ENCODE measurements around the gene PDCD7. TPM values are rescaled to one million over a fixed set of nuclear protein-coding genes. Genes with fewer than 3 reads are reported as not detected.

Gene PDCD7
- total RNA-seq, 2 donors from 2014 or later, result 8.9 to 13.3 TPM

DNA sequence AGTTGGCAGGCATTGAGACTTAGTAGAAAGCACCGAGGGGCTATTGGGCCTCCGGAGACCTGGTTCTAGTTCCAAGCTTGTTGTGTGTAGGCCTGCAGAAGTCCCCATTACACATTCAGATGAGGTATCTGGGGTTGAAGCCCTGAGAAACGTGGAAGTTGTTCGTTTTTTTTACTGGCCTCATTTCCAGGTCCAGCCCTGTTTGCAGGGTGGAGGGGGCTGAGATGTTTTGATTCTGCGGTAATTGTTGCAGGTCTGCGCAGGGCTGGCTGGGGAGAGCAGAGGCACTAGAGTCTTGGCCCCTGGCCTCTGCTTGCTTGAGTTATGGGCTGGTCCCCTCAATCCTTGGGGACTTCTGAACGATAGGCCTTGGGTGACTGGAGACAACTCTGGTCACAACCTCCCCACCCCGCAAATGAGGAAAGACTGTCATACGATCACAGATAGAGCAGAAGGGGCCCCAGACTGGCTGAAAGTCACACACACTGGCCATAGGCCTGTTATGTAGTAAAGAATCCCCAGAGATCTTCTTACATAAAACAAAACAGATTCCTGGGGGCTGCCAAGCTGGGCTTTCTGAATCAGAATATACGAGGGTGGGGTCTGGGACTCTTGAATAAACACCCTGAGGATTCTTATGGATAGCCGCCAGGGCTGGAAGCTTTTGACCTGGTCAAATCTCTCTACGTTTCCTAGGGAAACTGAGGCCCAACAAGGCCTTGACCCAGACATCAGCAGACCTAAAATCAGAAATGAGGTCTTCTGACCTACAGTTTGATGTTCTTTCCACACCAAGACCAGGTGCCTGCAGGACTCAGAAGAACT, 41.5 kb downstream of the PDCD7 start:
- H3K9me3 ChIP-seq, result no peaks in the 10 kb centered on the region
- no peak for TF ChIP-seq CTCF (IDR thresholded peaks at IDR 0.05)
- no peaks in the 10 kb centered on the region for H3K27me3 ChIP-seq
- no peak for DNase-seq (ENCODE audit: low spot score)
- peak overlapping the region in 1 of 2 donors; percentile 19 for H3K27ac ChIP-seq
- no peak overlapping the region for H3K4me3 ChIP-seq
- H3K36me3 ChIP-seq, result no peaks in the 10 kb centered on the region
- H3K4me1 ChIP-seq, result peaks cover 0 to 54% of the 10 kb centered on the region in 2 donors

GRCh38 chr15:65089206-65089824, 44.3 kb downstream of the PDCD7 start:
- H3K27ac ChIP-seq, result peak overlapping the region; percentile 80 to 98
- peaks cover 0 to 71% of the 10 kb centered on the region in 2 donors for H3K4me1 ChIP-seq
- no peaks in the 10 kb centered on the region for H3K27me3 ChIP-seq
- no peak overlapping the region for H3K4me3 ChIP-seq
- H3K9me3 ChIP-seq, result no peaks in the 10 kb centered on the region
- H3K36me3 ChIP-seq, result no peaks in the 10 kb centered on the region
- no peak for TF ChIP-seq CTCF (IDR thresholded peaks at IDR 0.05)
- no peak for DNase-seq (ENCODE audit: low spot score)

DNA sequence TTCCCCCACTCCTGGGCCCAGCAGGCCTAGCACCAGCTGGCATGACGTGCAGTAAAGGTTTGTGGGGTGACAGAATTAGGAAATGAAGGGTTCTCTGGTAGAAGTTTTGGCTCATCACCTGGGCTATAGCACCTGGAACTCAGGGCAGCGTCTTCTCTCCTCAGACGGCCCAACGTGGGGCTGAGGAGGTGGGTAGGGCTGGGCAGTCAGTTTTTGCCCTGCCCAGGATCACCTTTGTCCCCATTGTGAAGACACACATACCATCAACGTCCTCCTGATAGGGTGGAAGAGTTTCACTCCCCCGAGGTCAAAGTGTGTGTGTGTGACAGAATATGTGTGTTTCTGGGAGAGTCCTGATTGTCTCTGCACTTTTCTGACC, 45.0 kb downstream of the PDCD7 start:
- H3K9me3 ChIP-seq, result no peaks in the 10 kb centered on the region
- H3K36me3 ChIP-seq, result no peaks in the 10 kb centered on the region
- H3K27ac ChIP-seq, result peak overlapping the region; percentile 80 to 98
- no peak overlapping the region for H3K4me3 ChIP-seq
- no peaks in the 10 kb centered on the region for H3K27me3 ChIP-seq
- DNase-seq (ENCODE audit: low spot score), result no peak
- H3K4me1 ChIP-seq, result peaks cover 0 to 72% of the 10 kb centered on the region in 2 donors
- no peak for TF ChIP-seq CTCF (IDR thresholded peaks at IDR 0.05)

DNA sequence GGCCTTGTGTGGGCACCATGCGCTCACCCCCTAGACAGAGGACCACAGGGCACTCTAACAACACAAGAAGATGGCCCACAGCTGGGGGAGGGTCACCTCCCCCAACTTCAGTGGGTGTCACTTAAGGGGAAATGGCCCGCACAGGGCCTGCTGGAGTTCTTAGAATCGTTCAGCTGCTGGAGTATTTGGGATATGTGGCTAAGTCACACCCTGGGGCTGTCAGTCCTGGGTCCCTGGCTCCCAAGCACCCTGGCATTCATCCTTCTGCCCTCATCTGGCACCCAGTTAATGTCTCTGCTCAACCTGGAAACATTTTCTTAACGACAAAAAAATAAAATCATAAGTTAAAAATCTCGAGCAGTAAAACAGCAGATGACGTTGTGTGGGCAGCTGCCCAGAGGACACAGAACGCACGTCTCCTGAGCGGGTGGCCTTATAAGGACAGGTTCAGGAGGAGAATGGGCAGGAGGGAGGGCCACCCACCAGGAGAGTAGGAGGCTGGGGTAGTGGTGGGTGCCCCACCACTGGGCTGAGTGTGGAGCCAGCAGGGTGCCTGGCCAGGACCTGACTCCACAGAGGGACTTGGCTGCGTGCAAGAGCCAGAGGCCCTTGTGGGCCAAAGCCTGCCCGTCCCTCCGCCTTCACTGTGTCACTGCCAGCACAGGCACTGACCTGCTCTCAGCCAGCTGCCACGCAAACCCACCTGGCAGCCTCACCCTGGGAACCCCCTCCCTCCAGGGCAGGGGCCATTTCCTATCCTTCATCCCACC, 45.5 kb downstream of the PDCD7 start:
- Histone ChIP-seq H3K4me3 (no peak overlapping the region), H3K4me1 (peaks cover 0 to 74% of the 10 kb centered on the region in 2 donors), H3K27me3 (no peaks in the 10 kb centered on the region), H3K36me3 (no peaks in the 10 kb centered on the region), H3K9me3 (no peaks in the 10 kb centered on the region), H3K27ac (peak overlapping the region; percentile 80 to 98)
- DNase-seq (ENCODE audit: low spot score), result peak; percentile 77
- TF ChIP-seq CTCF (IDR thresholded peaks at IDR 0.05), result no peak

DNA sequence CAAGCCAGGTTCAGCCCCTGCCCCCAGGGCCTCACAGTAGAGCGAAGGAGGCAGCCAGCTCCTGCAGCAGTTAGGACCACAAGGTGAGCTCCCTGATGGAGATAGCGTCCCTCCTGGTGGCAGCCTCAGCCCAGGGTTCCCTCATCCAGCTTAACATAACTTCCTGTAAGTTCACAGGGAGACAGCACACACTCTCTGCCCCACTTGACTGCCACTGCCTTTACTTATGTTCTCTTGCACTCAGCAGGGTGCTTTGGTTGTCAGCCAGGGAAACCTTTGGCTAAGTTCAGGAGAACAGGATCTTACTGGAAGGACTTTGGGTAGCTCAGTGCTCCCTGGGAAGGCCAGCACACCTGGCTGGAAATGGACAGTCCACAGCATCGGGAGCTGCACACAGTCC, 46.2 kb downstream of the PDCD7 start:
- H3K4me1 ChIP-seq, result peaks cover 0 to 79% of the 10 kb centered on the region in 2 donors
- H3K27ac ChIP-seq, result peak overlapping the region; percentile 80 to 98
- no peaks in the 10 kb centered on the region for H3K9me3 ChIP-seq
- TF ChIP-seq CTCF (IDR thresholded peaks at IDR 0.05), result no peak
- no peaks in the 10 kb centered on the region for H3K36me3 ChIP-seq
- no peak overlapping the region for H3K4me3 ChIP-seq
- DNase-seq (ENCODE audit: low spot score), result no peak
- H3K27me3 ChIP-seq, result no peaks in the 10 kb centered on the region

All from right atrium auricular region (tissue), 2 donors.